A673 (cell line): ENCODE results near the gene CNGA4. TPM values are rescaled to one million over a fixed set of nuclear protein-coding genes. Genes with fewer than 3 reads are reported as not detected.

Experiments
- BruUV-seq: library from RNA; stranded (reverse); fragments of 400-500 nt; replicated peaks from 2 replicates; lab custom pipeline; 2021; lab: Mats Ljungman, UMichigan
- CTCF ChIA-PET: fragments of 300-600 bp; sonication (Branson Sonifier 250); formaldehyde crosslinking; loops from one replicate; lab custom pipeline; 2022; ENCODE audit warnings: antibody characterized with exemption; lab: Charles Lee
- POLR2A ChIA-PET: fragments of 300-600 bp; sonication (Branson Sonifier 250); formaldehyde crosslinking; loops from one replicate; lab custom pipeline; 2022; ENCODE audit warnings: antibody characterized with exemption; ENCODE audit not compliant: low non-redundant PET; lab: Charles Lee
- DNase-seq: peaks from one replicate; pipeline ENCODE4 v3.0.0-alpha.2; 2015; ENCODE audit warnings: low spot score
- H3K27ac ChIP-seq: fragments of 200-600 bp; sonication (generic); 2 replicates; pipeline ENCODE4 v1.5.1; 2016; ENCODE audit warnings: mixed run types, low read depth, mild to moderate bottlenecking, mixed read lengths, antibody characterized with exemption, low read length; ENCODE audit not compliant: poor library complexity, severe bottlenecking
- H3K27me3 ChIP-seq: fragments of 200-600 bp; sonication (generic); replicated peaks from 2 replicates; pipeline ENCODE4 v1.6.1; 2017; ENCODE audit warnings: mixed run types, low read depth, mild to moderate bottlenecking, mixed read lengths, antibody characterized with exemption, low read length; ENCODE audit not compliant: insufficient read depth, poor library complexity
- H3K36me3 ChIP-seq: fragments of 200-600 bp; sonication (generic); 2 replicates; pipeline ENCODE4 v1.6.1; 2016; ENCODE audit warnings: mixed run types, mild to moderate bottlenecking, mixed read lengths, antibody characterized with exemption, low read length; ENCODE audit not compliant: insufficient read depth, poor library complexity, severe bottlenecking
- H3K4me1 ChIP-seq: fragments of 200-600 bp; sonication (generic); 2 replicates; pipeline ENCODE4 v1.6.1; 2017; ENCODE audit warnings: mixed run types, mild to moderate bottlenecking, mixed read lengths, antibody characterized with exemption, low read length; ENCODE audit not compliant: insufficient read depth, poor library complexity, severe bottlenecking
- H3K4me3 ChIP-seq: fragments of 200-600 bp; sonication (generic); 2 replicates; pipeline ENCODE4 v1.5.1; 2016; ENCODE audit warnings: low read depth, mixed run types, mild to moderate bottlenecking, mixed read lengths, low read length; ENCODE audit not compliant: poor library complexity, severe bottlenecking
- H3K9me3 ChIP-seq: fragments of 200-600 bp; sonication (generic); 2 replicates; pipeline ENCODE4 v1.6.1; 2016; ENCODE audit warnings: mixed run types, low read depth, mild to moderate bottlenecking, mixed read lengths, antibody characterized with exemption, low read length; ENCODE audit not compliant: poor library complexity, severe bottlenecking
- CTCF ChIP-seq: fragments of 300-800, 200-600 bp; sonication (generic); conservative IDR thresholded peaks from 2 replicates; pipeline ENCODE4 v1.5.1; 2017; ENCODE audit warnings: low read depth, mild to moderate bottlenecking, antibody characterized with exemption, low read length, moderate library complexity, mixed read lengths
- EZH2 ChIP-seq: fragments of 200-600 bp; sonication (generic); IDR thresholded peaks from 2 replicates; pipeline ENCODE4 v1.6.1; 2017; ENCODE audit warnings: borderline replicate concordance, low read depth, mild to moderate bottlenecking, mixed read lengths, antibody characterized with exemption, low read length; ENCODE audit not compliant: poor library complexity, severe bottlenecking
- intact Hi-C: fragments of 100-400 bp; cut with micrococcal nuclease; formaldehyde crosslinking; loops from one replicate; pipeline ENCODE4 v1.10.0; 2022; ENCODE audit not compliant: unreplicated experiment
- total RNA-seq: library from RNA; stranded (reverse); gene quantifications from 2 replicates; pipeline ENCODE4 v1.2.3, GENCODE V29; 2021

Gene CNGA4
- total RNA-seq, 1 experiment from 2014 or later = not detected

DNA sequence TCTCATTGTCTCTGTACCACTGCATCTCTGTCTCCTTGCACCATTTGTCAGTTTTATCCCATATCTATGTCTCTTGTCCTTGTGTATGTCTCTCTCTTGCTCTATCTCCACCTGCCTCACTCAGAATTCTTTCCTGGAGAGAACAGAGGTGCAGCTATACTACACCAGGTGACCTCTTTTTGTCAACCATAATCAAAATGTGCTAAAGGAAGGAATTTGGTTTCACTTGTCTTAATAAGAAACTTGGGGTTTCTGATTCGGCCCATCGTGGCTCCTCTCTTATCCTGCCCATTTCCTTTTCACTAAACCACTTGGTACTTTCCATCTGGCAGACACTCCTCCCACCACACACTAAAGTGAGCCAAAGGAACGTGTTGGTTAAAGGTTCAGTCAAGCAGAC lies 35.6 kb upstream of the CNGA4 start:
- ChIA-PET POLR2A (no interaction called here), CTCF (no interaction called here)
- peaks cover 7% of the 10 kb centered on the region for H3K4me1 ChIP-seq
- H3K4me3 ChIP-seq = no peak overlapping the region
- intact Hi-C loops = no loop called here
- H3K9me3 ChIP-seq = no peaks in the 10 kb centered on the region
- no peak overlapping the region for H3K27ac ChIP-seq
- no peak for DNase-seq
- H3K36me3 ChIP-seq = peaks cover 3% of the 10 kb centered on the region
- no peaks in the 10 kb centered on the region for H3K27me3 ChIP-seq
- no peak for TF ChIP-seq EZH2
- no peak for TF ChIP-seq CTCF
- no TSS peak for BruUV-seq

- BruUV-seq = no TSS peak
- no peak overlapping the region for H3K4me3 ChIP-seq
- peaks cover 7% of the 10 kb centered on the region for H3K4me1 ChIP-seq
- H3K9me3 ChIP-seq = no peaks in the 10 kb centered on the region
- TF ChIP-seq EZH2 = no peak
- no peak for TF ChIP-seq CTCF
- no peaks in the 10 kb centered on the region for H3K27me3 ChIP-seq
- H3K27ac ChIP-seq = no peak overlapping the region
- peaks cover 3% of the 10 kb centered on the region for H3K36me3 ChIP-seq
- intact Hi-C loops = no loop called here
- POLR2A ChIA-PET = no interaction called here
- DNase-seq = no peak
- CTCF ChIA-PET = no interaction called here
Measured at GRCh38 chr11:6204706-6205105, 34.2 kb upstream of the CNGA4 start.

DNA sequence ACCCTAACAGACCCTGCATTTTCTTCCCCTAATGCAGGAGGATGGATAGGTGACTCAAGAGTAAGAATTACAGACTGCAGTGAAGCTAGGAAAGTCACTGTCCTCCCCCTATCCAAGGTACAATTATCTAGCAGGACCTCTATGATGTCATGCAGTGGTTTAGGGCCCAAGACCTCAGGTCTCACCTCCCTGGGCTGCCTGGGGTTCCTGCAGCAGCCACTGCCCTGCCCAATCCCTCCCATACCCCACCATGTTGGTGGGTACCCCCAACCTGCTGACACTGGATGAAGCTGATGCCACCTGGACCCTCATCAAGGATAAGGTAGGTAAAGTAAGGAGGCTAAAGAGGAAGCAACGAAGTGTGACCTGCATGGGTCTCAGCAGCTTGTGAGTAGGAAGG lies 33.5 kb upstream of the CNGA4 start, which contains the start of gene C11orf42:
TSS of gene C11orf42 (plus strand) at position 192 of the 400 bp plus-strand sequence. CDS start at position 251, 59 bp downstream.
- BruUV-seq = no TSS peak
- DNase-seq = no peak
- ChIA-PET POLR2A (no interaction called here), CTCF (no interaction called here)
- Histone ChIP-seq H3K27ac (no peak within 1 kb of the TSS), H3K27me3 (no peaks in the 10 kb centered on the region), H3K4me3 (no peak within 1 kb of the TSS), H3K36me3 (peaks cover 3% of the 10 kb centered on the region), H3K9me3 (no peaks in the 10 kb centered on the region), H3K4me1 (peaks cover 7% of the 10 kb centered on the region)
- TF ChIP-seq CTCF (no peak), EZH2 (no peak)
- intact Hi-C loops = no loop called here
